ENCODE data around the gene FN3KRP. TPM values are rescaled to one million over a fixed set of nuclear protein-coding genes. Genes with fewer than 3 reads are reported as not detected.

FN3KRP gene
- total RNA-seq, 1 experiment from 2014 or later = 21.5 TPM

GRCh38 chr17:82713071-82713723, 3.3 kb upstream of the FN3KRP start:
- DNase-seq (ENCODE audit: unreplicated experiment) = no peak
- H3K4me3 Mint-ChIP-seq (ENCODE audit: unreplicated experiment) = no peak overlapping the region
- intact Hi-C loops (cut with micrococcal nuclease) = no loop called here
- no peaks in the 10 kb centered on the region for H3K27me3 Mint-ChIP-seq (ENCODE audit: insufficient read depth, unreplicated experiment)
- POLR2A ChIA-PET = no interaction called here
- peaks cover 14% of the 10 kb centered on the region for H3K36me3 Mint-ChIP-seq (ENCODE audit: insufficient read depth, unreplicated experiment)
- H3K4me1 Mint-ChIP-seq (ENCODE audit: insufficient read depth, unreplicated experiment) = peaks cover 10% of the 10 kb centered on the region
- BruUV-seq (replicated peaks) = no TSS peak
- TF ChIP-seq CTCF (IDR thresholded peaks at IDR 0.05; ENCODE audit: unreplicated experiment) = no peak
- CTCF ChIA-PET = interaction anchor here (1.0 kb wide), 1 partner anchor 69 kb away, joined by 3 read pairs; no protein-coding TSS in a partner anchor
- no peak overlapping the region for H3K27ac Mint-ChIP-seq (ENCODE audit: low read depth, unreplicated experiment)
- no peaks in the 10 kb centered on the region for H3K9me3 Mint-ChIP-seq (ENCODE audit: unreplicated experiment)

GRCh38 chr17:82718986-82719685, 2.6 kb downstream of the FN3KRP start:
- intact Hi-C loops (cut with micrococcal nuclease) = no loop called here
- peaks cover 50% of the 10 kb centered on the region for H3K36me3 Mint-ChIP-seq (ENCODE audit: insufficient read depth, unreplicated experiment)
- H3K4me3 Mint-ChIP-seq (ENCODE audit: unreplicated experiment) = no peak overlapping the region
- H3K27ac Mint-ChIP-seq (ENCODE audit: low read depth, unreplicated experiment) = no peak overlapping the region
- CTCF ChIA-PET = no interaction called here
- no peaks in the 10 kb centered on the region for H3K27me3 Mint-ChIP-seq (ENCODE audit: insufficient read depth, unreplicated experiment)
- no peak for TF ChIP-seq CTCF (IDR thresholded peaks at IDR 0.05; ENCODE audit: unreplicated experiment)
- no peaks in the 10 kb centered on the region for H3K9me3 Mint-ChIP-seq (ENCODE audit: unreplicated experiment)
- H3K4me1 Mint-ChIP-seq (ENCODE audit: insufficient read depth, unreplicated experiment) = peaks cover 15% of the 10 kb centered on the region
- POLR2A ChIA-PET = no interaction called here
- no peak for DNase-seq (ENCODE audit: unreplicated experiment)
- BruUV-seq (replicated peaks) = no TSS peak

- BruUV-seq (replicated peaks) = no TSS peak
- Mint-ChIP-seq H3K27ac (ENCODE audit: low read depth, unreplicated experiment) (no peak overlapping the region), H3K27me3 (ENCODE audit: insufficient read depth, unreplicated experiment) (no peaks in the 10 kb centered on the region), H3K36me3 (ENCODE audit: insufficient read depth, unreplicated experiment) (peaks cover 51% of the 10 kb centered on the region), H3K4me3 (ENCODE audit: unreplicated experiment) (no peak overlapping the region), H3K4me1 (ENCODE audit: insufficient read depth, unreplicated experiment) (peaks cover 15% of the 10 kb centered on the region), H3K9me3 (ENCODE audit: unreplicated experiment) (no peaks in the 10 kb centered on the region)
- POLR2A ChIA-PET = no interaction called here
- DNase-seq (ENCODE audit: unreplicated experiment) = no peak
- no peak for TF ChIP-seq CTCF (IDR thresholded peaks at IDR 0.05; ENCODE audit: unreplicated experiment)
- intact Hi-C loops (cut with micrococcal nuclease) = no loop called here
- CTCF ChIA-PET = no interaction called here
Observed at GRCh38 chr17:82720204-82720603, 3.7 kb downstream of the FN3KRP start.

GRCh38 chr17:82722341-82723013, 6.0 kb downstream of the FN3KRP start:
- BruUV-seq (replicated peaks) = no TSS peak
- Mint-ChIP-seq H3K9me3 (ENCODE audit: unreplicated experiment) (no peaks in the 10 kb centered on the region), H3K4me1 (ENCODE audit: insufficient read depth, unreplicated experiment) (peaks cover 13% of the 10 kb centered on the region), H3K36me3 (ENCODE audit: insufficient read depth, unreplicated experiment) (peaks cover 53% of the 10 kb centered on the region), H3K27me3 (ENCODE audit: insufficient read depth, unreplicated experiment) (no peaks in the 10 kb centered on the region), H3K4me3 (ENCODE audit: unreplicated experiment) (no peak overlapping the region), H3K27ac (ENCODE audit: low read depth, unreplicated experiment) (no peak overlapping the region)
- no peak for TF ChIP-seq CTCF (IDR thresholded peaks at IDR 0.05; ENCODE audit: unreplicated experiment)
- ChIA-PET POLR2A (interaction anchor here (1.3 kb wide), 1 partner anchor 21 kb away, joined by 3 read pairs; no protein-coding TSS in a partner anchor), CTCF (interaction anchor here (0.6 to 0.7 kb wide), 2 partner anchors 41 to 173 kb away, joined by 3 read pairs; no protein-coding TSS in a partner anchor)
- no peak for DNase-seq (ENCODE audit: unreplicated experiment)
- intact Hi-C loops (cut with micrococcal nuclease) = no loop called here
